Type B pancreatic cell (in vitro differentiated cells): ENCODE measurements around the gene DLK1. TPM values are rescaled to one million over a fixed set of nuclear protein-coding genes. Genes with fewer than 3 reads are reported as not detected.

Experiments
- DNase-seq: peaks from one replicate; pipeline ENCODE4 v3.0.0; 2021; ENCODE audit warnings: mixed read lengths; ENCODE audit not compliant: unreplicated experiment; ENCODE audit errors: extremely low spot score
- H3K27ac Mint-ChIP-seq: 2 replicates; pipeline ENCODE4 v1.8.0; 2021; ENCODE audit warnings: mild to moderate bottlenecking, mixed read lengths
- H3K27me3 Mint-ChIP-seq: 2 replicates; pipeline ENCODE4 v1.8.0; 2021; ENCODE audit warnings: mixed read lengths
- H3K36me3 Mint-ChIP-seq: 2 replicates; pipeline ENCODE4 v1.8.0; 2021; ENCODE audit warnings: mixed read lengths
- H3K4me1 Mint-ChIP-seq: one replicate; pipeline ENCODE4 v1.8.0; 2021; ENCODE audit warnings: mixed read lengths; ENCODE audit not compliant: unreplicated experiment
- H3K4me3 Mint-ChIP-seq: 2 replicates; pipeline ENCODE4 v1.8.0; 2021; ENCODE audit warnings: mild to moderate bottlenecking, mixed read lengths
- H3K9me3 Mint-ChIP-seq: 2 replicates; pipeline ENCODE4 v1.8.0; 2021; ENCODE audit warnings: mixed read lengths
- total RNA-seq: library from RNA; stranded (reverse); gene quantifications from 2 replicates; pipeline ENCODE4 v1.2.1, GENCODE V29; 2021; ENCODE audit warnings: low replicate concordance
- TF ChIP-seq, protein P1 (sequence below): fragments of 200-600 bp; sonication (generic); conservative IDR thresholded peaks from 2 replicates; pipeline ENCODE4 v1.5.0; 2021; ENCODE audit warnings: antibody characterized with exemption, mild to moderate bottlenecking

DLK1 gene
- total RNA-seq, 1 donor from 2014 or later, result 149 TPM

DNA sequence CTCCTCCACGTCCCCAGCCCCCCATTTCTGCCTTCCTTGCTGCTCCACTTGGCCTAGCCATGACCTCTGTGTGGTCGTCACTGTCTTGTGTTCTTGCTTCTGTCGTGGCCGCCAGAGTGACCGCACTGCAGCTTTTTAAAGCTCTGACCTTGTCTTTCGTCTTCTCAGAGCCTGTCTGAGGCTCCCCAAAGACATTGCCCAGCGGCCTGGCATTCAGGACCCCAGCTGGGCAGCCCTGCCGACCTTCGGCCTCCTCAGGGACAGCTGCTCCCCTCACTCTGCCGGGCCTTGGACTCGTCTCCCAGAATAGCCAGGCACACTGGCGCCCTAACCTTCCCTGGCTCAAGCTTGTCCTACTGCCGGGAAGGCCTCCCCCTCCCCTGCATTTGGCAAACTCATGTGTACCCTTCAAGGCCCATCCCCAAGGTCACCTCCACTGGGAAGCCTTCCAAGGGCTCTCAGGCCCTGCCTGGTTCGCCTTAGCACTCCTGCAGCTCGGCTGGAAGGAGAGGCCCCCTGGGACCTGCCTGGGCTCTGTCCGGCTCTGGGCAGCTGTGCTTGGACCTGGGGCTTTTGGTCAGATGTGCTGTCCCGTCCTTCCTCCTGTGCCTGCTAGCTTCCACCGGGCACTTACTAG lies 15.7 kb upstream of the DLK1 start:
- Mint-ChIP-seq H3K4me3 (peak overlapping the region; percentile 44), H3K9me3 (no peaks in the 10 kb centered on the region), H3K4me1 (peaks cover 43% of the 10 kb centered on the region), H3K27me3 (peaks cover 37% of the 10 kb centered on the region), H3K36me3 (no peaks in the 10 kb centered on the region), H3K27ac (peak overlapping the region; percentile 39)
- TF ChIP-seq, protein P1, sequence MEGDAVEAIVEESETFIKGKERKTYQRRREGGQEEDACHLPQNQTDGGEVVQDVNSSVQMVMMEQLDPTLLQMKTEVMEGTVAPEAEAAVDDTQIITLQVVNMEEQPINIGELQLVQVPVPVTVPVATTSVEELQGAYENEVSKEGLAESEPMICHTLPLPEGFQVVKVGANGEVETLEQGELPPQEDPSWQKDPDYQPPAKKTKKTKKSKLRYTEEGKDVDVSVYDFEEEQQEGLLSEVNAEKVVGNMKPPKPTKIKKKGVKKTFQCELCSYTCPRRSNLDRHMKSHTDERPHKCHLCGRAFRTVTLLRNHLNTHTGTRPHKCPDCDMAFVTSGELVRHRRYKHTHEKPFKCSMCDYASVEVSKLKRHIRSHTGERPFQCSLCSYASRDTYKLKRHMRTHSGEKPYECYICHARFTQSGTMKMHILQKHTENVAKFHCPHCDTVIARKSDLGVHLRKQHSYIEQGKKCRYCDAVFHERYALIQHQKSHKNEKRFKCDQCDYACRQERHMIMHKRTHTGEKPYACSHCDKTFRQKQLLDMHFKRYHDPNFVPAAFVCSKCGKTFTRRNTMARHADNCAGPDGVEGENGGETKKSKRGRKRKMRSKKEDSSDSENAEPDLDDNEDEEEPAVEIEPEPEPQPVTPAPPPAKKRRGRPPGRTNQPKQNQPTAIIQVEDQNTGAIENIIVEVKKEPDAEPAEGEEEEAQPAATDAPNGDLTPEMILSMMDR, result no peak
- no peak for DNase-seq

DNA sequence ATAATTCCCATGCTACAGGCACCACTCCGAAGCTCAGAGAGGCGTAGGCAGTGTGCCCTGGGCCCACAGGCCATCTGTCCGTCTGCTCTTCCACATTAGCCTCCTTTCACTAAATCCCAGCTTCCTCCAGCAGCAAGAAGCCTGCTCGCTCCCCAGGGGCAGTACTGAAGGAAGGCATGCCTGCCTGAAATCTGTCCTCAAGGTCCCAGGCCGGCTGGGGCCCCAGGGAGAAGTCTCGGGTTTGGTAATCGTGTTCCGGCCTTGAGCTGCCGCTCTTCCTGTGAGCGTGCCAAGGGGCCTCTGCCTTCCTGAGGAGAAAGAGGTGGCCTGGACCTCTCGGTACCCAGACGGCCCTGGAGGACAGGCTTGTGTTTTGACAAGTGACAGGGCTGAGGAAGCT lies 15.2 kb upstream of the DLK1 start:
- Mint-ChIP-seq H3K36me3 (no peaks in the 10 kb centered on the region), H3K27ac (peak overlapping the region; percentile 20), H3K4me3 (no peak overlapping the region), H3K9me3 (no peaks in the 10 kb centered on the region), H3K4me1 (peaks cover 42% of the 10 kb centered on the region), H3K27me3 (peaks cover 33% of the 10 kb centered on the region)
- DNase-seq, result no peak
- TF ChIP-seq, protein P1, result no peak

DNA sequence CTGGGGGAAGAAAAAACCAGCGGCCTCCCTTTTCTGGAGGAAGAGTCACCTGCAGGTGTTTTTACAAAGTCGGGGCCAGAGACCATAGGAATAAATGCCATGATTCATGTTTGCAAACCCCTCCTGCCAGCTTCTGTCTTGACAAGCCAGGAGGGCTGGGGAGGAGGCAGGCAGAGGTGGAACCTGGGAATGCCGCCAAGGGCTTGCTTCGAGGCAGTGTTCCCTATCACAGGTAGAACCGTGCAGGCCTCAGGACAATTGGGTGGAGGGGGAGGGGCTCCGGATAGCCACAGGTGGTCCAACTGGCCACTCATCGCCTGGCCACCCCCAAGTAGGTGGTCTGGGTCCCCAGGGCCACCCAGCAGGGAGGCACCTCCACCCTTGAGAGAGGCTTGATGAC lies 14.2 kb upstream of the DLK1 start:
- Mint-ChIP-seq H3K9me3 (no peaks in the 10 kb centered on the region), H3K4me1 (peaks cover 36% of the 10 kb centered on the region), H3K27me3 (peaks cover 28% of the 10 kb centered on the region), H3K4me3 (no peak overlapping the region), H3K36me3 (no peaks in the 10 kb centered on the region), H3K27ac (no peak overlapping the region)
- DNase-seq, result no peak
- TF ChIP-seq, protein P1, result no peak

DNA sequence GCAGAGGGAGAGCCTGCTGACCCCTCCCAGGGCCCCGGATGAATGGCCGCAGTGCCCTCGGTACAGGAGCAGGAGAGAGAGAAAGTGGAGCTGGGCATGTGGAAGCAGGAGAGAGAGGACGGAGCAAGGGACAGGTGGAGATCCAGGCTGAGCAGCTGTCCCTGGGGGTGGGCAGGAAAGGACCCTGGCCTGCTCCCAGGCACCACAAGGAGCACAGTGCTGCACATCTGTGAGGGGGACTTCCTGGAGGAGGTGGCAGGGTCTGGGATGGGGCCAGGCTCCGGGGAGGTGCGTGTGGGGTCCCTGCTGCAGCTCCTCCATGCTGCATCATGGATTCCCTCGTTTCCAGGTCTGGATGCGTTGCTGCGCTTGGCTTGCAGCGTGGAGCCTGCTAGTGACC lies 13.0 kb upstream of the DLK1 start:
- H3K36me3 Mint-ChIP-seq, result no peaks in the 10 kb centered on the region
- no peak for DNase-seq
- TF ChIP-seq, protein P1, result no peak
- H3K4me3 Mint-ChIP-seq, result no peak overlapping the region
- H3K9me3 Mint-ChIP-seq, result no peaks in the 10 kb centered on the region
- peaks cover 31% of the 10 kb centered on the region for H3K27me3 Mint-ChIP-seq
- H3K4me1 Mint-ChIP-seq, result peaks cover 33% of the 10 kb centered on the region
- H3K27ac Mint-ChIP-seq, result no peak overlapping the region

DNA sequence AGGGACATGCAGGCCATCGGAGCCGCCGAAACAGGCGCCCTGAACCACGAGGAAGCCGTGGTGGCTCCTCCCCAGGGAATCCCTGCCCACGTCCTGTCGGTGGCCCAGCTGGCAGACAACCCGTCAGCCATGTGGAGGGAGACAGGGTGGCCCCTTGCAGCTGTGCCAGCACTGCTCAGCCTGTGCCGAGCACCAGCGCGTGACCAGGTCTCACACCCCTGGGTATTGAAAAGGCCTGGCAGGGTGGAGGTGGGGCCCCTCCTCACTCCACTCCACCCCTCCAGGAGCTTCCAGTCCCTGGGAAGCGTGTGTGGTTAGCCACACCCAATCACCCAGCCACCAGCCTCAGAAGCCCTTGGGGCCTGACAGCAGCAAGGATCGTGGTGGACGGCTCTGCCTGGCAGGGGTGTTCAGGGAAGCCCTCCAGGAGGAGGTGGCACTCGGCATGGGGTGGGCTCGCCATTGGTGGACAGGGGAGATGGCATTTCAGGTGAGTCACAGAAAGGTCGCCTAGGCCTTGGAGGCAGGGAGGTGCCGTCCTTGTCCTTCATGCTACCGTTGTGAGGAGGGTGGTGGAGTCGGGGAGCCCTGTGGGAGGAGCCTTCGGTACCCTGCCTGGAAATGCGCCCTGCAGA lies 12.3 kb upstream of the DLK1 start:
- TF ChIP-seq, protein P1, result no peak
- no peaks in the 10 kb centered on the region for H3K9me3 Mint-ChIP-seq
- H3K36me3 Mint-ChIP-seq, result no peaks in the 10 kb centered on the region
- H3K27me3 Mint-ChIP-seq, result peaks cover 36% of the 10 kb centered on the region
- no peak overlapping the region for H3K27ac Mint-ChIP-seq
- no peak for DNase-seq
- peaks cover 33% of the 10 kb centered on the region for H3K4me1 Mint-ChIP-seq
- no peak overlapping the region for H3K4me3 Mint-ChIP-seq
